Thoracic aorta (tissue), 2 donors: ENCODE results near the gene ARVCF. TPM values are rescaled to one million over a fixed set of nuclear protein-coding genes. Genes with fewer than 3 reads are reported as not detected.

Experiments
- ATAC-seq: fragments of 150-250 bp; one replicate; pipeline ENCODE4 v1.8.0; 2017; ENCODE audit warnings: low read depth; ENCODE audit not compliant: insufficient number of reproducible peaks, low FRiP score
- DNase-seq: peaks from one replicate; pipeline ENCODE4 v3.0.0-alpha.2; 2020; ENCODE audit warnings: low spot score
- H3K27ac ChIP-seq, 2 donors: fragments of 200-600 bp; sonication (generic); 1 replicate in 1 of 2; 2 replicates in 1 of 2; pipeline ENCODE4 v1.5.1; 2016; ENCODE audit warnings: mild to moderate bottlenecking in 2 of 2, moderate library complexity in 2 of 2
- H3K27me3 ChIP-seq: fragments of 200-600 bp; sonication (generic); replicated peaks from 2 replicates; pipeline ENCODE4 v1.6.0; 2016; ENCODE audit warnings: mild to moderate bottlenecking; ENCODE audit not compliant: insufficient read depth
- H3K36me3 ChIP-seq: fragments of 200-600 bp; sonication (generic); one replicate; pipeline ENCODE4 v1.5.1; 2016
- H3K4me1 ChIP-seq, 2 donors: fragments of 200-600 bp; sonication (generic); 1 replicate in 1 of 2; 2 replicates in 1 of 2; pipeline versions ENCODE4 v1.5.1 to v1.6.0; 2016; ENCODE audit warnings: low read depth in 2 of 2, mild to moderate bottlenecking in 1 of 2; ENCODE audit not compliant: control insufficient read depth in 1 of 2
- H3K4me3 ChIP-seq: fragments of 200-600 bp; sonication (generic); 2 replicates; pipeline ENCODE4 v1.5.1; 2016; ENCODE audit warnings: mild to moderate bottlenecking
- H3K9me3 ChIP-seq: fragments of 200-600 bp; sonication (generic); 2 replicates; pipeline ENCODE4 v1.5.1; 2016
- total RNA-seq, 2 donors: library from RNA; depleted of rRNA; stranded (reverse); fragments of >200 nt; gene quantifications; one replicate each; pipeline versions ENCODE4 v1.1.0 to v1.2.3, GENCODE V29; 2016
- TF ChIP-seq, protein P1 (sequence below): fragments of 200-600 bp; sonication (generic); IDR thresholded peaks from one replicate; pipeline ENCODE4 v1.5.1; 2019; ENCODE audit warnings: antibody characterized with exemption

ARVCF gene
- total RNA-seq, 2 donors from 2014 or later: 95.0 to 165 TPM

DNA sequence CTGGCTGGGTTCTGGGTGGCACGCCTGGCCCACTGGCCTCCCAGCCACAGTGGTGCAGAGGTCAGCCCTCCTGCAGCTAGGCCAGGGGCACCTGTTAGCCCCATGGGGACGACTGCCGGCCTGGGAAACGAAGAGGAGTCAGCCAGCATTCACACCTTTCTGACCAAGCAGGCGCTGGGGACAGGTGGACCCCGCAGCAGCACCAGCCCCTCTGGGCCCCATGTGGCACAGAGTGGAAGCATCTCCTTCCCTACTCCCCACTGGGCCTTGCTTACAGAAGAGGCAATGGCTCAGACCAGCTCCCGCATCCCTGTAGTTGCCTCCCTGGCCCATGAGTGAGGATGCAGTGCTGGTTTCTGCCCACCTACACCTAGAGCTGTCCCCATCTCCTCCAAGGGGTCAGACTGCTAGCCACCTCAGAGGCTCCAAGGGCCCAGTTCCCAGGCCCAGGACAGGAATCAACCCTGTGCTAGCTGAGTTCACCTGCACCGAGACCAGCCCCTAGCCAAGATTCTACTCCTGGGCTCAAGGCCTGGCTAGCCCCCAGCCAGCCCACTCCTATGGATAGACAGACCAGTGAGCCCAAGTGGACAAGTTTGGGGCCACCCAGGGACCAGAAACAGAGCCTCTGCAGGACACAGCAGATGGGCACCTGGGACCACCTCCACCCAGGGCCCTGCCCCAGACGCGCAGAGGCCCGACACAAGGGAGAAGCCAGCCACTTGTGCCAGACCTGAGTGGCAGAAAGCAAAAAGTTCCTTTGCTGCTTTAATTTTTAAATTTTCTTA, 47.3 kb downstream of the ARVCF start:
- no peaks in the 10 kb centered on the region for H3K9me3 ChIP-seq
- ATAC-seq (no peak), DNase-seq (no peak)
- H3K27ac ChIP-seq: peak overlapping the region in 1 of 2 donors; percentile 38
- H3K36me3 ChIP-seq: peaks cover 55% of the 10 kb centered on the region
- no peak overlapping the region for H3K4me3 ChIP-seq
- no peaks in the 10 kb centered on the region for H3K27me3 ChIP-seq
- H3K4me1 ChIP-seq: peaks cover 0 to 10% of the 10 kb centered on the region in 2 donors
- TF ChIP-seq, protein P1, sequence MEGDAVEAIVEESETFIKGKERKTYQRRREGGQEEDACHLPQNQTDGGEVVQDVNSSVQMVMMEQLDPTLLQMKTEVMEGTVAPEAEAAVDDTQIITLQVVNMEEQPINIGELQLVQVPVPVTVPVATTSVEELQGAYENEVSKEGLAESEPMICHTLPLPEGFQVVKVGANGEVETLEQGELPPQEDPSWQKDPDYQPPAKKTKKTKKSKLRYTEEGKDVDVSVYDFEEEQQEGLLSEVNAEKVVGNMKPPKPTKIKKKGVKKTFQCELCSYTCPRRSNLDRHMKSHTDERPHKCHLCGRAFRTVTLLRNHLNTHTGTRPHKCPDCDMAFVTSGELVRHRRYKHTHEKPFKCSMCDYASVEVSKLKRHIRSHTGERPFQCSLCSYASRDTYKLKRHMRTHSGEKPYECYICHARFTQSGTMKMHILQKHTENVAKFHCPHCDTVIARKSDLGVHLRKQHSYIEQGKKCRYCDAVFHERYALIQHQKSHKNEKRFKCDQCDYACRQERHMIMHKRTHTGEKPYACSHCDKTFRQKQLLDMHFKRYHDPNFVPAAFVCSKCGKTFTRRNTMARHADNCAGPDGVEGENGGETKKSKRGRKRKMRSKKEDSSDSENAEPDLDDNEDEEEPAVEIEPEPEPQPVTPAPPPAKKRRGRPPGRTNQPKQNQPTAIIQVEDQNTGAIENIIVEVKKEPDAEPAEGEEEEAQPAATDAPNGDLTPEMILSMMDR: no peak

DNA sequence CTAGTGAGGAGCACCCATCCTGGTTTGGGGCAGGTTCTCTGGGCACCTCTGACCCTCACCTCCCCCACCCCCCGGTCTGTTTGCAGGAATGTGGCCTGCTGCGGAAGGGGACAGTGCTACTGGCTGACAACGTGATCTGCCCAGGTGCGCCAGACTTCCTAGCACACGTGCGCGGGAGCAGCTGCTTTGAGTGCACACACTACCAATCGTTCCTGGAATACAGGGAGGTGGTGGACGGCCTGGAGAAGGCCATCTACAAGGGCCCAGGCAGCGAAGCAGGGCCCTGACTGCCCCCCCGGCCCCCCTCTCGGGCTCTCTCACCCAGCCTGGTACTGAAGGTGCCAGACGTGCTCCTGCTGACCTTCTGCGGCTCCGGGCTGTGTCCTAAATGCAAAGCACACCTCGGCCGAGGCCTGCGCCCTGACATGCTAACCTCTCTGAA, 48.2 kb downstream of the ARVCF start:
- Histone ChIP-seq H3K9me3 (no peaks in the 10 kb centered on the region), H3K4me3 (no peak overlapping the region), H3K4me1 (peaks cover 0 to 5% of the 10 kb centered on the region in 2 donors), H3K36me3 (peaks cover 53% of the 10 kb centered on the region), H3K27ac (no peak overlapping the region), H3K27me3 (no peaks in the 10 kb centered on the region)
- no peak for DNase-seq
- no peak for ATAC-seq
- TF ChIP-seq, protein P1: no peak

DNA sequence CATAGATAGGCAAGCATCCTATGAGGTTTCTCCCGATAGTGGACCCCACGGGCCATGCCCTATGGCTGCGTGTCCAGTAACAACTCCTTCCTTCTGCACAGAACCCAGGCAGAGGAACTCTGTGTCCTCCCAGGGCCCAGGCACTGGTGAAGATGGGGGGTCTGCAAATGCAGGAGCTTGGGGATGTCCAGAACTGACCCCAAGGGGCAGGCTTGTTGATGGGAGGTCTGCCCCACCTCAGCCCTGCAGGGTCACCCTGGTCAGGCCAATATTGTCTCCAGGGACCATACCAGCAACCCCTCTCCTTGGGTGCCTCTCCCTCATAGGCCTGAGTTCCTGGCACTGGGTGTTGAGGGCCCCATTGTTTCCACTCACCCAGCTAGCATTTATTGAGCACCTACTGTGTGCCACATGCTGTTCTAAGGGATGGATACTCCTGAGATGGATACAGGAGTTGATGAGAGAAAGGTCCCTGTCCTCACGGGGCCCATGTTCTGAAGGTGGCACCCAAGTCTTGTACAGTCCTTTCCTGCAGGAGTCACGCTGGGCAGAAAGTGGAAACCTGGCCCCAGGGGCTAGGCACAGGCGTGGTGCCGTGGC, 48.7 kb downstream of the ARVCF start:
- DNase-seq: no peak
- Histone ChIP-seq H3K4me3 (no peak overlapping the region), H3K27me3 (no peaks in the 10 kb centered on the region), H3K4me1 (peaks cover 0 to 7% of the 10 kb centered on the region in 2 donors), H3K9me3 (no peaks in the 10 kb centered on the region), H3K36me3 (peaks cover 50% of the 10 kb centered on the region), H3K27ac (no peak overlapping the region)
- ATAC-seq: no peak
- TF ChIP-seq, protein P1: no peak

DNA sequence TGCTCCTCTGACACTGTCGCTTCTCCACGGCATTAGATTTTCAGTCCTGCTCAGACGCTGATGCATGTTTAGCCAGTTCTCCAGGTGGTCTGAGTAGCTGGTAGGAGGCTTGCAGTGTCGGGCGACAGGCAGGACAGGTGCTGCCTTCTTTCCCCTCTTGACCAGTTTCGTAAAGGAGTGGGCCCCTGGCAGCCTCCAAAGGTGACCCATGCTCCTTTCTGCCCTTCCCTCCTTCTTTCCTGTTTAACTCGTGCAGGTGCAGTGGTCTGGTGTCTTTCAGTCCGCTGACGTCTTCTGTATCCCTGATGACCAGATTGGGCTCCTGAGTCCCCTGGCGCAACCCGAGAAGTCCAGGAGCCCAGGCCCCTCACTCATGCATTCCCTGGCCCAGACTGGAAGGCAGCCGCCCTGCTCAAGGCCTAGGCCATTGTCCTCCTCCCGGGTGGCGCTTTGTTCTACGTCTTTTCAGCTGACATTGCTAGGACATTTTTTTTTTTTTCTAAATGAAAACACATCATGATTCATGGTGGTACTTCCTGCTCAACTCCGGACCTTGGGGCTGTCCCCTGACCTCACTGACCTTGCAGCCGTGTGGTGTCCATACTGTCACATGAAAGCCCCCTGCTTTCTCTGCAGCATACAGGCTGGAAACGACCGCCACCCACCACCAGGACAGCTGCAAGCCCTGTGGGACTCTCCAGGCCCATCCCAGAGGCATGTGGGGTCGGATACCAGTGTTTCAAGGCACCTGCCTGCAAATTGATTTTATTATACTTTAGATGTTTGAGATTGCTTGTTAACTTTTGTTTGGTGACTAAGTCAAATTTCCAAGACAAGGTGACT, 49.5 kb downstream of the ARVCF start:
- Histone ChIP-seq H3K4me3 (no peak overlapping the region), H3K27me3 (no peaks in the 10 kb centered on the region), H3K4me1 (peaks cover 0 to 15% of the 10 kb centered on the region in 2 donors), H3K36me3 (peaks cover 46% of the 10 kb centered on the region), H3K9me3 (no peaks in the 10 kb centered on the region), H3K27ac (peak overlapping the region in 1 of 2 donors; percentile 22)
- no peak for ATAC-seq
- TF ChIP-seq, protein P1: no peak
- DNase-seq: no peak
